NCI-H526 treated with DMSO at 0.1 percent for 48 hours (cell line): ENCODE results near the gene VPS35L.
"Not testable (repeated sequence)": the region's sequence is repeated elsewhere in the genome, so short reads cannot be mapped to it uniquely, and the experiment has no call there.

Source experiments
- DNase-seq: peaks from one replicate; lab custom pipeline; 2025; lab: John Stamatoyannopoulos, UW

VPS35L gene

GRCh38 chr16:19528666-19529065 lies 26.8 kb upstream of the VPS35L start:
- no peak for DNase-seq

GRCh38 chr16:19532601-19533000 lies 22.9 kb upstream of the VPS35L start:
- DNase-seq: no peak

- DNase-seq: no peak
Measured at GRCh38 chr16:19540241-19540970, 15.1 kb upstream of the VPS35L start.

- no peak for DNase-seq
Measured at GRCh38 chr16:19542138-19542821, 13.2 kb upstream of the VPS35L start.

GRCh38 chr16:19543278-19543996 lies 12.1 kb upstream of the VPS35L start:
- DNase-seq: not testable (repeated sequence)

GRCh38 chr16:19548144-19548543 lies 7.4 kb upstream of the VPS35L start:
- no peak for DNase-seq

- DNase-seq: no peak
Measured at GRCh38 chr16:19549673-19550072, 5.8 kb upstream of the VPS35L start.

GRCh38 chr16:19555938-19556771 lies 652 bp downstream of the VPS35L start:
- DNase-seq: no peak

GRCh38 chr16:19559242-19559910 lies 3.9 kb downstream of the VPS35L start:
- DNase-seq: peak; percentile 12

- DNase-seq: no peak
Measured at GRCh38 chr16:19560078-19560477, 4.6 kb downstream of the VPS35L start.

- DNase-seq: no peak
Measured at GRCh38 chr16:19563377-19563776, 7.9 kb downstream of the VPS35L start.

GRCh38 chr16:19566362-19566761 lies 10.9 kb downstream of the VPS35L start:
- DNase-seq: no peak

GRCh38 chr16:19567560-19567959 lies 12.1 kb downstream of the VPS35L start:
- DNase-seq: no peak

GRCh38 chr16:19573997-19574396 lies 18.5 kb downstream of the VPS35L start:
- no peak for DNase-seq

- no peak for DNase-seq
Measured at GRCh38 chr16:19574615-19575014, 19.1 kb downstream of the VPS35L start.

GRCh38 chr16:19578378-19578971 lies 23.0 kb downstream of the VPS35L start:
- no peak for DNase-seq

GRCh38 chr16:19582050-19582831 lies 26.7 kb downstream of the VPS35L start:
- DNase-seq: no peak

- peak; percentile 6 for DNase-seq
Measured at GRCh38 chr16:19583665-19584300, 28.3 kb downstream of the VPS35L start.

- DNase-seq: no peak
Measured at GRCh38 chr16:19588661-19589060, 33.2 kb downstream of the VPS35L start.

- no peak for DNase-seq
Measured at GRCh38 chr16:19589106-19589505, 33.6 kb downstream of the VPS35L start.
